SK-N-SH (cell line): ENCODE measurements around the gene HSF4. TPM values are rescaled to one million over a fixed set of nuclear protein-coding genes. Genes with fewer than 3 reads are reported as not detected.

ENCODE experiments used
- CTCF ChIA-PET: fragments of 300-600, 350-600 bp; formaldehyde crosslinking; extraction: SDS; loops from one replicate; lab custom pipeline; 2021; lab: Yijun Ruan, JAX
- POLR2A ChIA-PET: fragments of 350-600 bp; sonication (Branson Sonifier 250); formaldehyde crosslinking; extraction: SDS; loops from one replicate; lab custom pipeline; 2020; ENCODE audit warnings: antibody characterized with exemption, inconsistent platforms; lab: Yijun Ruan, JAX
- DNase-seq: peaks from one replicate; pipeline ENCODE4 v3.0.0; 2012
- H2AFZ ChIP-seq: fragments of 200-600 bp; sonication (generic); 2 replicates; pipeline ENCODE4 v1.8.1; 2016; ENCODE audit warnings: antibody characterized with exemption, mild to moderate bottlenecking, low read depth
- H3F3A ChIP-seq: fragments of 200-600 bp; sonication (generic); replicated peaks from 2 replicates; pipeline ENCODE3; 2016; ENCODE audit warnings: antibody characterized with exemption, mild to moderate bottlenecking; ENCODE audit not compliant: insufficient read depth
- H3K27ac ChIP-seq, 2 experiments: fragments of 200-500 bp in 1 of 2; fragments of 200-600 bp in 1 of 2; sonication (Bioruptor generic) in 1 of 2; sonication (generic), shearing (Covaris generic) in 1 of 2; 2 replicates each; pipeline versions ENCODE4 v1.5.1 to v1.6.1; 2014 to 2016; ENCODE audit warnings: low read depth in 2 of 2, inconsistent platforms in 1 of 2, low read length in 1 of 2, mild to moderate bottlenecking in 1 of 2, mixed read lengths in 1 of 2
- H3K27me3 ChIP-seq: fragments of 200-600 bp; sonication (generic), shearing (Covaris generic); 2 replicates; pipeline ENCODE4 v1.6.1; 2016; ENCODE audit warnings: mixed run types; ENCODE audit not compliant: insufficient read depth
- H3K36me3 ChIP-seq, 2 experiments: fragments of 200-500 bp in 1 of 2; fragments of 200-600 bp in 1 of 2; sonication (Bioruptor generic) in 1 of 2; sonication (generic) in 1 of 2; replicated peaks in 1 of 2; 2 replicates each; pipeline versions ENCODE3 to v1.5.1; 2014 to 2016; ENCODE audit warnings: low read length in 1 of 2, mild to moderate bottlenecking in 1 of 2; ENCODE audit not compliant: insufficient read depth in 2 of 2, control insufficient read depth in 1 of 2
- H3K4me1 ChIP-seq, 2 experiments: fragments of 200-500 bp in 1 of 2; fragments of 200-600 bp in 1 of 2; sonication (Bioruptor generic) in 1 of 2; sonication (generic), shearing (Covaris generic) in 1 of 2; 2 replicates each; pipeline versions ENCODE4 v1.5.1 to v1.6.1; 2014 to 2016; ENCODE audit warnings: low read depth in 1 of 2, low read length in 1 of 2, mixed run types in 1 of 2; ENCODE audit not compliant: insufficient read depth in 2 of 2, control insufficient read depth in 1 of 2
- H3K4me2 ChIP-seq: fragments of 200-600 bp; sonication (generic), shearing (Covaris generic); 2 replicates; pipeline ENCODE4 v1.6.1; 2017; ENCODE audit warnings: mixed run types
- H3K4me3 ChIP-seq, 2 experiments: fragments of 200-500 bp in 1 of 2; fragments of 200-600 bp in 1 of 2; sonication (Bioruptor generic) in 1 of 2; sonication (generic), shearing (Covaris generic) in 1 of 2; 2 replicates each; pipeline versions ENCODE4 v1.5.1 to v1.8.1; 2014 to 2016; ENCODE audit warnings: low read depth in 2 of 2, inconsistent platforms in 1 of 2, low read length in 1 of 2, mild to moderate bottlenecking in 1 of 2, mixed read lengths in 1 of 2, moderate library complexity in 1 of 2
- H3K79me2 ChIP-seq: fragments of 200-600 bp; sonication (generic); 2 replicates; pipeline ENCODE4 v1.8.1; 2017; ENCODE audit warnings: mild to moderate bottlenecking; ENCODE audit not compliant: insufficient read depth
- H3K9ac ChIP-seq: fragments of 200-600 bp; sonication (generic); 2 replicates; pipeline ENCODE4 v1.6.1; 2017; ENCODE audit warnings: mixed run types
- H3K9me2 ChIP-seq: fragments of 200-600 bp; sonication (generic); 2 replicates; pipeline ENCODE4 v1.6.1; 2017; ENCODE audit warnings: mixed run types
- H3K9me3 ChIP-seq: fragments of 200-600 bp; sonication (generic); 2 replicates; pipeline ENCODE4 v1.6.1; 2017; ENCODE audit warnings: mixed run types, mild to moderate bottlenecking, moderate library complexity
- H4K20me1 ChIP-seq: fragments of 200-600 bp; sonication (generic); 2 replicates; pipeline ENCODE4 v1.6.1; 2017; ENCODE audit warnings: mild to moderate bottlenecking, mixed run types; ENCODE audit not compliant: insufficient read depth
- CHD2 ChIP-seq: fragments of 150-350 bp; IDR thresholded peaks from 2 replicates; pipeline ENCODE4 v1.6.1; 2018; ENCODE audit warnings: low read length; ENCODE audit not compliant: partially characterized antibody
- ELF1 ChIP-seq: IDR thresholded peaks from 2 replicates; pipeline ENCODE4 v1.4.0; 2012
- EP300 ChIP-seq, 2 experiments: IDR thresholded peaks; 2 replicates each; pipeline versions ENCODE4 v1.4.0 to v1.6.1; 2012; ENCODE audit warnings: borderline replicate concordance in 1 of 2, low read depth in 1 of 2, low read length in 1 of 2
- EZH2phosphoT487 ChIP-seq: fragments of 200-600 bp; sonication (generic); IDR thresholded peaks from 2 replicates; pipeline ENCODE4 v1.6.1; 2017; ENCODE audit warnings: low read depth, mixed run types, mild to moderate bottlenecking, antibody characterized with exemption, moderate library complexity, borderline replicate concordance
- FOSL2 ChIP-seq: IDR thresholded peaks from 2 replicates; pipeline ENCODE4 v1.4.0; 2012; ENCODE audit warnings: low read depth, mild to moderate bottlenecking, moderate library complexity, borderline replicate concordance
- GABPA ChIP-seq: IDR thresholded peaks from 2 replicates; pipeline ENCODE4 v1.4.0; 2012; ENCODE audit warnings: low read depth, mild to moderate bottlenecking
- MXI1 ChIP-seq: IDR thresholded peaks from 2 replicates; pipeline ENCODE4 v1.6.1; 2012; ENCODE audit warnings: mild to moderate bottlenecking, low read depth, low read length, improper control_type of control experiment
- NRF1 ChIP-seq: IDR thresholded peaks from 2 replicates; pipeline ENCODE4 v1.6.1; 2012; ENCODE audit warnings: low read depth, mild to moderate bottlenecking, low read length
- RAD21 ChIP-seq: IDR thresholded peaks from 2 replicates; pipeline ENCODE4 v1.6.1; 2012; ENCODE audit warnings: mild to moderate bottlenecking, low read length
- RCOR1 ChIP-seq: fragments of 150-350 bp; IDR thresholded peaks from 2 replicates; pipeline ENCODE4 v1.6.1; 2017; ENCODE audit warnings: antibody characterized with exemption, low read length
- REST ChIP-seq: IDR thresholded peaks from 2 replicates; pipeline ENCODE4 v1.6.1; 2012; ENCODE audit warnings: mild to moderate bottlenecking, low read depth, low read length, moderate library complexity
- RFX5 ChIP-seq: IDR thresholded peaks from 2 replicates; pipeline ENCODE4 v1.6.1; 2012; ENCODE audit warnings: mild to moderate bottlenecking, improper control_type of control experiment, low read length
- SMC3 ChIP-seq: IDR thresholded peaks from 2 replicates; pipeline ENCODE4 v1.6.1; 2012; ENCODE audit warnings: low read depth, low read length, improper control_type of control experiment
- YY1 ChIP-seq: IDR thresholded peaks from 2 replicates; pipeline ENCODE4 v1.4.0; 2012; ENCODE audit warnings: low read depth, mild to moderate bottlenecking
- WGBS: methylation state at CpG from one replicate; pipeline ENCODE4 v1.1.6; 2017; ENCODE audit warnings: low lambda C conversion rate; 5-methylcytosine and 5-hydroxymethylcytosine counted together
- polyA plus RNA-seq, 3 experiments: library from polyadenylated mRNA; depleted of rRNA; stranded (reverse); fragments of >200 nt; gene quantifications; 2 replicates each; pipeline ENCODE4 v1.2.3, GENCODE V29; 2012
- TF ChIP-seq, protein P1 (sequence below): IDR thresholded peaks from 2 replicates; pipeline ENCODE4 v1.4.0; 2012; ENCODE audit warnings: low read depth, borderline replicate concordance
- TF ChIP-seq, protein P2 (sequence below): fragments of 150-350 bp; IDR thresholded peaks from 2 replicates; pipeline ENCODE4 v1.6.1; 2017; ENCODE audit warnings: antibody characterized with exemption, low read length, low read depth, borderline replicate concordance
- TF ChIP-seq, protein P3 (sequence below): fragments of 200-600 bp; sonication (generic); IDR thresholded peaks from 2 replicates; pipeline ENCODE4 v1.6.1; 2017; ENCODE audit warnings: antibody characterized with exemption, mild to moderate bottlenecking, moderate library complexity

Gene HSF4
- polyA plus RNA-seq, 1 of the 3 experiments (the other 2 are of a cell fraction): 33.4 TPM

- H3K79me2 ChIP-seq: no peaks in the 10 kb centered on the region
- H3K9ac ChIP-seq: no peak overlapping the region
- H3K9me3 ChIP-seq: no peaks in the 10 kb centered on the region
- no peak for DNase-seq
- H3K4me1 ChIP-seq: peaks cover 8 to 11% of the 10 kb centered on the region in 2 experiments; a peak in 2 of 4 replicates
- 92% methylated on average over 8 of the region's 8 CpGs for WGBS
- TF ChIP-seq, protein P1, sequence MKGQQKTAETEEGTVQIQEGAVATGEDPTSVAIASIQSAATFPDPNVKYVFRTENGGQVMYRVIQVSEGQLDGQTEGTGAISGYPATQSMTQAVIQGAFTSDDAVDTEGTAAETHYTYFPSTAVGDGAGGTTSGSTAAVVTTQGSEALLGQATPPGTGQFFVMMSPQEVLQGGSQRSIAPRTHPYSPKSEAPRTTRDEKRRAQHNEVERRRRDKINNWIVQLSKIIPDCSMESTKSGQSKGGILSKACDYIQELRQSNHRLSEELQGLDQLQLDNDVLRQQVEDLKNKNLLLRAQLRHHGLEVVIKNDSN: no peak
- TF ChIP-seq, protein P2, sequence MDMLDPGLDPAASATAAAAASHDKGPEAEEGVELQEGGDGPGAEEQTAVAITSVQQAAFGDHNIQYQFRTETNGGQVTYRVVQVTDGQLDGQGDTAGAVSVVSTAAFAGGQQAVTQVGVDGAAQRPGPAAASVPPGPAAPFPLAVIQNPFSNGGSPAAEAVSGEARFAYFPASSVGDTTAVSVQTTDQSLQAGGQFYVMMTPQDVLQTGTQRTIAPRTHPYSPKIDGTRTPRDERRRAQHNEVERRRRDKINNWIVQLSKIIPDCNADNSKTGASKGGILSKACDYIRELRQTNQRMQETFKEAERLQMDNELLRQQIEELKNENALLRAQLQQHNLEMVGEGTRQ: no peak
- TF ChIP-seq CHD2 (no peak), RFX5 (no peak), MXI1 (no peak)
- TF ChIP-seq, protein P3, sequence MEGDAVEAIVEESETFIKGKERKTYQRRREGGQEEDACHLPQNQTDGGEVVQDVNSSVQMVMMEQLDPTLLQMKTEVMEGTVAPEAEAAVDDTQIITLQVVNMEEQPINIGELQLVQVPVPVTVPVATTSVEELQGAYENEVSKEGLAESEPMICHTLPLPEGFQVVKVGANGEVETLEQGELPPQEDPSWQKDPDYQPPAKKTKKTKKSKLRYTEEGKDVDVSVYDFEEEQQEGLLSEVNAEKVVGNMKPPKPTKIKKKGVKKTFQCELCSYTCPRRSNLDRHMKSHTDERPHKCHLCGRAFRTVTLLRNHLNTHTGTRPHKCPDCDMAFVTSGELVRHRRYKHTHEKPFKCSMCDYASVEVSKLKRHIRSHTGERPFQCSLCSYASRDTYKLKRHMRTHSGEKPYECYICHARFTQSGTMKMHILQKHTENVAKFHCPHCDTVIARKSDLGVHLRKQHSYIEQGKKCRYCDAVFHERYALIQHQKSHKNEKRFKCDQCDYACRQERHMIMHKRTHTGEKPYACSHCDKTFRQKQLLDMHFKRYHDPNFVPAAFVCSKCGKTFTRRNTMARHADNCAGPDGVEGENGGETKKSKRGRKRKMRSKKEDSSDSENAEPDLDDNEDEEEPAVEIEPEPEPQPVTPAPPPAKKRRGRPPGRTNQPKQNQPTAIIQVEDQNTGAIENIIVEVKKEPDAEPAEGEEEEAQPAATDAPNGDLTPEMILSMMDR: no peak
- TF ChIP-seq, all 33 proteins: peak for 0
- peaks cover 0 to 29% of the 10 kb centered on the region in 2 experiments for H3K36me3 ChIP-seq
- H3K9me2 ChIP-seq: no peaks in the 10 kb centered on the region
- no peaks in the 10 kb centered on the region for H3K27me3 ChIP-seq
- ChIA-PET CTCF (interaction anchor here (1.5 kb wide), 1 partner anchor 21 kb away, joined by 3 read pairs; no protein-coding TSS in a partner anchor), POLR2A (interaction anchor here (1.8 to 4.0 kb wide), 4 partner anchors 8 to 21 kb away, joined by 7 to 21 read pairs (median 8); partner anchors contain the start of gene TMEM208)
- no peaks in the 10 kb centered on the region for H4K20me1 ChIP-seq
- no peak overlapping the region for H3K4me3 ChIP-seq
- H3K27ac ChIP-seq: no peak overlapping the region; a peak in 1 of 4 replicates
- H2AFZ ChIP-seq: no peak overlapping the region
- H3F3A ChIP-seq: peaks cover 4% of the 10 kb centered on the region
- no peak overlapping the region for H3K4me2 ChIP-seq
Measured at GRCh38 chr16:67206129-67206837, 41.7 kb downstream of the HSF4 start.

DNA sequence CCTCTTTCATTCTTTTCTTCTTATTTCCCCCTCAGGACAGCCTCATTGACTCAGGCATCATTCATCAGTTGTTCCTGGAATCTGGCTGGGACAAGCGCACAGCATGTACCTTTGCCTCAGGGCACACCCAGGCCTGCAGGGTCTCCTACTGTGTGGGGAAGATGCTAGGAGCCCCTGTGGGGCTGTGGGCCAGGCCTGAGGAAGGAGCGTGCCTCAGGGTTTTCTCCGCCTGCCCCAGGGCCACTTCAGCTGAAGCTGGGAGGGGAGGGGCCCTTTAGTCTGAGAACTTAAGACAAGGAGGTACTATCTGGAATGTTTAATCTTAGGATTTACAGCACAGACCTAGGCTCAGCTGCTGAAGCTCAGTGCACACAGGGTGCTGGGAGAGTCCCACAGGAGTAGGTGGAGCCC, 42.3 kb downstream of the HSF4 start:
- POLR2A ChIA-PET: interaction anchor here (1.8 to 4.0 kb wide), 4 partner anchors 9 to 20 kb away, joined by 7 to 21 read pairs (median 8); partner anchors contain the start of gene TMEM208
- TF ChIP-seq RAD21 (no peak), ELF1 (no peak), REST (no peak), YY1 (no peak), SMC3 (no peak), EZH2phosphoT487 (no peak), RFX5 (no peak), GABPA (no peak), RCOR1 (no peak), NRF1 (no peak), FOSL2 (no peak), EP300 (IDR thresholded peaks at IDR 0.05; ENCODE audit: borderline replicate concordance in 1 of 2, low read depth in 1 of 2, low read length in 1 of 2) (no peak)
- TF ChIP-seq, protein P1: no peak

More for the DNA sequence above, 42.3 kb downstream of the HSF4 start:
- H3K36me3 ChIP-seq: peaks cover 0 to 24% of the 10 kb centered on the region in 2 experiments
- H3K27me3 ChIP-seq: no peaks in the 10 kb centered on the region
- H3K79me2 ChIP-seq: no peaks in the 10 kb centered on the region
- H3K9me3 ChIP-seq: no peaks in the 10 kb centered on the region
- peaks cover 8 to 11% of the 10 kb centered on the region in 2 experiments; a peak in 2 of 4 replicates for H3K4me1 ChIP-seq
- WGBS: 92% methylated on average over 1 of the region's 3 CpGs
- DNase-seq: no peak
- H3K4me2 ChIP-seq: no peak overlapping the region
- no peak overlapping the region for H3K9ac ChIP-seq
- H2AFZ ChIP-seq: no peak overlapping the region
- no peak overlapping the region; a peak in 1 of 4 replicates for H3K27ac ChIP-seq
- peaks cover 4% of the 10 kb centered on the region for H3F3A ChIP-seq
- H4K20me1 ChIP-seq: no peaks in the 10 kb centered on the region
- no peaks in the 10 kb centered on the region for H3K9me2 ChIP-seq
- CTCF ChIA-PET: interaction anchor here (1.4 to 1.5 kb wide), 2 partner anchors 20 to 22 kb away, joined by 3 to 5 read pairs; partner anchors contain the start of gene TMEM208
- no peak overlapping the region for H3K4me3 ChIP-seq
